Stomach (tissue), 9 donors: ENCODE data around the gene NSRP1. TPM values are rescaled to one million over a fixed set of nuclear protein-coding genes. Genes with fewer than 3 reads are reported as not detected.

Experiments
- DNase-seq, 2 donors: peaks; one replicate each; pipeline versions ENCODE4 v3.0.0 to v3.0.0-alpha.2; 2013 to 2019
- H3K27ac ChIP-seq, 5 donors: fragments of 200-600 bp in 4 of 5; sonication (generic) in 4 of 5; one replicate each; pipeline ENCODE4 v1.5.1; 2013 to 2019; ENCODE audit warnings: mild to moderate bottlenecking in 1 of 5, moderate library complexity in 1 of 5
- H3K27me3 ChIP-seq, 3 donors: fragments of 200-600 bp; sonication (generic); one replicate each; pipeline ENCODE4 v1.5.1; 2017 to 2019; ENCODE audit warnings: mixed run types in 1 of 3
- H3K36me3 ChIP-seq, 4 donors: fragments of 200-600 bp; sonication (generic); 1 replicate in 3 of 4; 2 replicates in 1 of 4; pipeline ENCODE4 v1.5.1; 2016 to 2019
- H3K4me1 ChIP-seq, 4 donors: fragments of 200-600 bp; sonication (generic); one replicate each; pipeline ENCODE4 v1.5.1; 2016 to 2019
- H3K4me3 ChIP-seq, 4 donors: fragments of 200-600 bp; sonication (generic) in 3 of 4; one replicate each; pipeline ENCODE4 v1.5.1; 2016 to 2019; ENCODE audit warnings: mild to moderate bottlenecking in 1 of 4
- H3K9me3 ChIP-seq, 4 donors: fragments of 200-600 bp; sonication (generic); one replicate each; pipeline ENCODE4 v1.5.1; 2016 to 2019
- EP300 ChIP-seq: sonication (generic); formaldehyde crosslinking; IDR thresholded peaks from one replicate; pipeline ENCODE4 v1.6.1; 2017; ENCODE audit warnings: antibody characterized with exemption
- POLR2A ChIP-seq, 4 donors: fragments of 450-650 bp; IDR thresholded peaks; one replicate each; pipeline ENCODE4 v1.6.1; 2016; ENCODE audit warnings: antibody characterized with exemption in 4 of 4, control low read depth in 2 of 4, mild to moderate bottlenecking in 1 of 4, moderate library complexity in 1 of 4
- POLR2AphosphoS5 ChIP-seq, 3 donors: sonication (generic); formaldehyde crosslinking; IDR thresholded peaks; one replicate each; pipeline ENCODE4 v1.6.1; 2016; ENCODE audit warnings: antibody characterized with exemption in 3 of 3
- WGBS, 5 donors: extraction: QIAGEN DNeasy Blood & Tissue Kit in 3 of 5; methylation state at CpG; one replicate each; pipeline versions ENCODE4 v1.1.5 to v1.1.7; 2013 to 2018; 5-methylcytosine and 5-hydroxymethylcytosine counted together
- intact Hi-C: fragments of 100-400 bp; cut with DNase I; formaldehyde crosslinking; loops from one replicate; pipeline ENCODE4 v1.15.1; 2023; ENCODE audit warnings: low total_unique reads
- polyA plus RNA-seq, 3 donors: library from polyadenylated mRNA; stranded (reverse); fragments of 200-250 nt; gene quantifications; one replicate each; pipeline ENCODE4 v1.2.3, GENCODE V29; 2013
- total RNA-seq, 5 donors: library from RNA; depleted of rRNA; stranded (reverse); fragments of >200 nt; gene quantifications; one replicate each; pipeline versions ENCODE4 v1.1.0 to v1.2.3, GENCODE V29; 2014 to 2016
- TF ChIP-seq, protein P1 (sequence below), 7 experiments: fragments of 450-650 bp in 4 of 7; fragments of 200-600 bp in 3 of 7; sonication (generic) in 3 of 7; IDR thresholded peaks; one replicate each; pipeline ENCODE4 v1.5.1; 2016 to 2019; ENCODE audit warnings: antibody characterized with exemption in 7 of 7, control low read depth in 2 of 7, mild to moderate bottlenecking in 1 of 7
- donor health status: healthy with polysubstance abuse.
- donor health status: Bipolar disorder and iron deficiency.
- donor health status: healthy.

The NSRP1 gene
- total and polyA plus RNA-seq, 8 donors, result 5.4 to 110 (median 26.9) TPM

DNA sequence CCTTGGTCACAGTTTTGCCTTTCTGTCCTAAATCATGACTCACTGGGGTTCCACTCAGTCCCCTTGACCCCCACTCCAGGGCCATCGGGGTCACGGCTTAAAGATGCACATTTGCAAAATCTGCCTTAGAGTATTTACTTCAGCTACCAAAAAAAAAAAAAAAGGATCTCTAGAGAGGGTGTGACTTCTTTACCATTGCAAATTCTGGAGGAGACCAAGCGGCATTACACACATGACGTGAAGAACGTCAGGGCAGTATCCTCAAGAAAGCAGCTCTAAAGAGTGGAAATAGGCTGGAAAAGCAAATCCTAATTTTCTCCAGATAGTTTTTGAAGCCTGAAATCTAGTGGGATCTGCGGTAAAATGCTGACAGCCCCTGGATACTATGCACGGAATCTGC, 93.3 kb downstream of the NSRP1 start:
- Histone ChIP-seq H3K4me1 (no peaks in the 10 kb centered on the region), H3K4me3 (no peak overlapping the region), H3K36me3 (no peaks in the 10 kb centered on the region), H3K27me3 (peaks cover 0 to 21% (median 0%) of the 10 kb centered on the region in 3 donors), H3K9me3 (no peaks in the 10 kb centered on the region), H3K27ac (no peak overlapping the region)
- TF ChIP-seq, protein P1, sequence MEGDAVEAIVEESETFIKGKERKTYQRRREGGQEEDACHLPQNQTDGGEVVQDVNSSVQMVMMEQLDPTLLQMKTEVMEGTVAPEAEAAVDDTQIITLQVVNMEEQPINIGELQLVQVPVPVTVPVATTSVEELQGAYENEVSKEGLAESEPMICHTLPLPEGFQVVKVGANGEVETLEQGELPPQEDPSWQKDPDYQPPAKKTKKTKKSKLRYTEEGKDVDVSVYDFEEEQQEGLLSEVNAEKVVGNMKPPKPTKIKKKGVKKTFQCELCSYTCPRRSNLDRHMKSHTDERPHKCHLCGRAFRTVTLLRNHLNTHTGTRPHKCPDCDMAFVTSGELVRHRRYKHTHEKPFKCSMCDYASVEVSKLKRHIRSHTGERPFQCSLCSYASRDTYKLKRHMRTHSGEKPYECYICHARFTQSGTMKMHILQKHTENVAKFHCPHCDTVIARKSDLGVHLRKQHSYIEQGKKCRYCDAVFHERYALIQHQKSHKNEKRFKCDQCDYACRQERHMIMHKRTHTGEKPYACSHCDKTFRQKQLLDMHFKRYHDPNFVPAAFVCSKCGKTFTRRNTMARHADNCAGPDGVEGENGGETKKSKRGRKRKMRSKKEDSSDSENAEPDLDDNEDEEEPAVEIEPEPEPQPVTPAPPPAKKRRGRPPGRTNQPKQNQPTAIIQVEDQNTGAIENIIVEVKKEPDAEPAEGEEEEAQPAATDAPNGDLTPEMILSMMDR (IDR thresholded peaks at IDR 0.05), result no peak
- TF ChIP-seq POLR2A (IDR thresholded peaks at IDR 0.05) (no peak), POLR2AphosphoS5 (IDR thresholded peaks at IDR 0.05) (no peak), EP300 (no peak)
- no peak for DNase-seq
- intact Hi-C loops, result no loop called here
- 82 to 93% (median 91%) methylated on average over 7 of the region's 7 CpGs for WGBS, 5 donors

DNA sequence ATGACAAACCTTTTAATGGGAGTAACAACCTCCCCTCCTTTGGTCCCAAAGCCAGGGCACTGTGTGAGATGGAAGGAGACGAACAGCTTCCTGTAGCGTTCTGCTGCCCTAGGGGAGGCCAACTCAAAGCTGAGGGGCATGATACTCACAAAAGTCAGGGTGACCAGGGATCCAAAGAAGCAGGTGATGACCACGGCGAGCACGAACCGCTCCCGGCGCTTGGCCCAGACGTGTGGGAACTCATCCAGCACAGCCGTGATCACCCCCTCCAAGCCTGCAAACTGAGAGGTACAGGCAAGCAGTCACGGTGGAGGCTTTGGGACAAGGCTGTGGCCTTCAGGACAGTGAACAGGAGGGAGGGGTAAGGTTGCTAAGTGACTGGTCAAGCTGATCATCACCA, 93.8 kb downstream of the NSRP1 start:
- WGBS, 5 donors, result 86 to 89% (median 88%) methylated on average over 11 of the region's 11 CpGs
- TF ChIP-seq POLR2A (IDR thresholded peaks at IDR 0.05), result no peak
- TF ChIP-seq, protein P1 (IDR thresholded peaks at IDR 0.05), result no peak
- no peak for TF ChIP-seq EP300
- TF ChIP-seq POLR2AphosphoS5 (IDR thresholded peaks at IDR 0.05), result no peak

DNA sequence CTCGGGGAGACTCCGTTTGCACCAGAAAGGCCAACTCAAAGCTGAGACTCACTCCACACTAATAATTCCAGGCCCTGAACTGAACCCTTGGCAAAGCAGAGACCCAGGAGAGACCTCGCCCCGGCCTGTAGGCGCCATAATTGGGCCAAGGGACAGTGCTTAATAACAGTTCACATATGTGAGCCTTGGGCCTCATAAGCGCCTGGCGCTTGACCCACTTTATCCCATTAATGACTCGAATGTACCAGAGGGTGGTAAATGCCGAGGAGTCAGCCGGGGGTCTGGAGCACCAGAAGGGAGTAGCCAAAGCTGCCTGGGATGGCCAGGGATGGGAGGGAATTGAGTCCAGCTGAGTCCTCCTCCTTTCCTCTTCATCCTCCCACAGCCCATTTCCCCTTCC, 94.3 kb downstream of the NSRP1 start:
- Histone ChIP-seq H3K27me3 (peaks cover 0 to 14% (median 0%) of the 10 kb centered on the region in 3 donors), H3K27ac (no peak overlapping the region), H3K4me3 (no peak overlapping the region), H3K36me3 (no peaks in the 10 kb centered on the region), H3K4me1 (no peaks in the 10 kb centered on the region), H3K9me3 (no peaks in the 10 kb centered on the region)
- WGBS, 5 donors, result 89 to 95% (median 94%) methylated on average over 10 of the region's 10 CpGs
- intact Hi-C loops, result no loop called here
- TF ChIP-seq, protein P1 (IDR thresholded peaks at IDR 0.05), result no peak
- TF ChIP-seq POLR2AphosphoS5 (IDR thresholded peaks at IDR 0.05) (no peak), POLR2A (IDR thresholded peaks at IDR 0.05) (no peak), EP300 (no peak)
- no peak for DNase-seq

More for the DNA sequence above, 93.8 kb downstream of the NSRP1 start:
- Histone ChIP-seq H3K27ac (no peak overlapping the region), H3K9me3 (no peaks in the 10 kb centered on the region), H3K4me1 (no peaks in the 10 kb centered on the region), H3K27me3 (peaks cover 0 to 17% (median 0%) of the 10 kb centered on the region in 3 donors), H3K36me3 (no peaks in the 10 kb centered on the region), H3K4me3 (no peak overlapping the region)
- intact Hi-C loops, result no loop called here
- no peak for DNase-seq

DNA sequence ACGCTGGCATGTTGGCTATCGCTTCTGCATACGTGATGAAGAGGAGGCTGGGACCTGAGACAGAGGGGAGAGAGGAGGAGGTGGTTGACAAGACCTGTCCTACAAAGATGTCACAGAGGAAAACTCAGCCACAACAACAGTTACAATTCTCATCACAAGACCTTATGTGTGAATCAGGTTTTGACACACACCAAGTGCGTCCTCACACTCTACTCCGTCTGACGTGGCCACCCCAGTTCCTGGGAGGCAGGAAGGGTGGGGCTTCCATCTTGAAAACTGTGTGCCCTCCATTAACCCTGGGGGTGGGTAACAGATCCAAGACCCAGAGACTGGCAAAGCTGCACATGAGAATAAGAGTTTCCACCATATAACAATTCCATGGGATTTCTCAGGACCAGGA, 94.8 kb downstream of the NSRP1 start:
- H3K27ac ChIP-seq, result no peak overlapping the region
- no peak for DNase-seq
- no peaks in the 10 kb centered on the region for H3K36me3 ChIP-seq
- intact Hi-C loops, result no loop called here
- H3K4me1 ChIP-seq, result no peaks in the 10 kb centered on the region
- no peak for TF ChIP-seq EP300
- TF ChIP-seq POLR2A (IDR thresholded peaks at IDR 0.05), result no peak
- no peak for TF ChIP-seq POLR2AphosphoS5 (IDR thresholded peaks at IDR 0.05)
- TF ChIP-seq, protein P1 (IDR thresholded peaks at IDR 0.05), result no peak
- 74 to 92% (median 84%) methylated on average over 6 of the region's 6 CpGs for WGBS, 5 donors
- H3K9me3 ChIP-seq, result no peaks in the 10 kb centered on the region
- H3K4me3 ChIP-seq, result no peak overlapping the region
- peaks cover 0 to 14% (median 0%) of the 10 kb centered on the region in 3 donors for H3K27me3 ChIP-seq
